SK-N-SH treated with all-trans-retinoic acid at 6 μM for 48 hours (cell line): ENCODE measurements around the gene ADAT3.

ENCODE experiments used
- ATAC-seq: fragments of 200-7000 bp; cut with Tn5 transposase; 3 replicates; pipeline ENCODE4 v1.9.1; 2020; ENCODE audit warnings: mild to moderate bottlenecking, moderate library complexity
- ARNTL ChIP-seq: fragments of 450-650 bp; formaldehyde crosslinking; IDR thresholded peaks from 2 replicates; pipeline ENCODE4 v1.5.0; 2020; ENCODE audit warnings: low read depth, mild to moderate bottlenecking, moderate library complexity, borderline replicate concordance
- BACH2 ChIP-seq: fragments of 250-450 bp; sonication (Bioruptor Pico); IDR thresholded peaks from 2 replicates; pipeline ENCODE4 v1.9.0; 2021; ENCODE audit warnings: mild to moderate bottlenecking, borderline replicate concordance
- CSDC2 ChIP-seq: fragments of 250-450 bp; sonication (Bioruptor Pico); IDR thresholded peaks from 2 replicates; pipeline ENCODE4 v1.5.0; 2020; ENCODE audit warnings: mild to moderate bottlenecking, moderate library complexity
- CSRNP3 ChIP-seq: fragments of 250-450 bp; sonication (Bioruptor Pico); IDR thresholded peaks from 2 replicates; pipeline ENCODE4 v1.5.1; 2021; ENCODE audit warnings: mild to moderate bottlenecking, moderate library complexity
- ESRRG ChIP-seq: fragments of 250-450 bp; sonication (Bioruptor Pico); IDR thresholded peaks from 2 replicates; pipeline ENCODE4 v1.6.1; 2021; ENCODE audit warnings: mild to moderate bottlenecking
- GLIS3 ChIP-seq: fragments of 250-450 bp; sonication (Bioruptor Pico); IDR thresholded peaks from 2 replicates; pipeline ENCODE4 v1.5.0; 2020; ENCODE audit warnings: mild to moderate bottlenecking, moderate library complexity
- ISL1 ChIP-seq: fragments of 250-450 bp; sonication (Bioruptor Pico); IDR thresholded peaks from 2 replicates; pipeline ENCODE4 v2.1.2; 2022; ENCODE audit warnings: mild to moderate bottlenecking, moderate library complexity
- OSR1 ChIP-seq: fragments of 250-450 bp; sonication (Bioruptor Pico); IDR thresholded peaks from 2 replicates; pipeline ENCODE4 v1.8.0; 2022; ENCODE audit warnings: moderate library complexity, mild to moderate bottlenecking, inconsistent platforms
- PPARA ChIP-seq: fragments of 250-450 bp; sonication (Bioruptor Pico); IDR thresholded peaks from 2 replicates; pipeline ENCODE4 v1.5.0; 2020; ENCODE audit warnings: mild to moderate bottlenecking, borderline replicate concordance
- RARB ChIP-seq: fragments of 250-450 bp; sonication (Bioruptor Pico); IDR thresholded peaks from 2 replicates; pipeline ENCODE4 v1.8.0; 2021; ENCODE audit warnings: mild to moderate bottlenecking, moderate library complexity
- SNAI2 ChIP-seq: fragments of 250-450 bp; sonication (Bioruptor Pico); IDR thresholded peaks from 2 replicates; pipeline ENCODE4 v1.5.0; 2020; ENCODE audit warnings: mild to moderate bottlenecking, moderate library complexity
- TOX ChIP-seq: fragments of 250-450 bp; sonication (Bioruptor Pico); IDR thresholded peaks from 2 replicates; pipeline ENCODE4 v1.8.0; 2021; ENCODE audit warnings: mild to moderate bottlenecking, moderate library complexity, borderline replicate concordance
- TSHZ2 ChIP-seq: fragments of 250-450 bp; sonication (Bioruptor Pico); IDR thresholded peaks from 2 replicates; pipeline ENCODE4 v1.5.0; 2020; ENCODE audit warnings: mild to moderate bottlenecking, moderate library complexity
- ZC3H10 ChIP-seq: fragments of 250-450 bp; sonication (Bioruptor Pico); IDR thresholded peaks from 2 replicates; pipeline ENCODE4 v1.5.1; 2021; ENCODE audit warnings: mild to moderate bottlenecking, moderate library complexity
- ZFP3 ChIP-seq: fragments of 250-450 bp; sonication (Bioruptor Pico); IDR thresholded peaks from 2 replicates; pipeline ENCODE4 v1.5.0; 2020; ENCODE audit warnings: mild to moderate bottlenecking, moderate library complexity
- ZFP30 ChIP-seq: fragments of 450-650 bp; formaldehyde crosslinking; IDR thresholded peaks from 2 replicates; pipeline ENCODE4 v1.5.0; 2022; ENCODE audit warnings: mild to moderate bottlenecking, moderate library complexity
- ZNF565 ChIP-seq: fragments of 450-650 bp; formaldehyde crosslinking; conservative IDR thresholded peaks from 2 replicates; pipeline ENCODE4 v1.5.0; 2020; ENCODE audit warnings: low read depth, mild to moderate bottlenecking, moderate library complexity
- ZNF70 ChIP-seq: fragments of 450-650 bp; formaldehyde crosslinking; IDR thresholded peaks from 2 replicates; pipeline ENCODE4 v1.5.0; 2020; ENCODE audit warnings: mild to moderate bottlenecking, moderate library complexity
- ZNF8 ChIP-seq: fragments of 450-650 bp; formaldehyde crosslinking; IDR thresholded peaks from 2 replicates; pipeline ENCODE4 v1.5.0; 2020; ENCODE audit warnings: mild to moderate bottlenecking, moderate library complexity
- TF ChIP-seq, protein P1 (sequence below): fragments of 250-450 bp; sonication (Bioruptor Pico); IDR thresholded peaks from 2 replicates; pipeline ENCODE4 v1.5.1; 2020; ENCODE audit warnings: low read depth, mild to moderate bottlenecking, moderate library complexity

The ADAT3 gene

GRCh38 chr19:1941146-1942077 lies 36.2 kb downstream of the ADAT3 start, which contains the start of gene CSNK1G2:
CSNK1G2 (plus strand) TSS chr19:1941172; CDS start chr19:1969773, 28,601 bp downstream.
- TF ChIP-seq ZNF565 (CRISPR knock-in tag), result no peak
- TF ChIP-seq, protein P1, sequence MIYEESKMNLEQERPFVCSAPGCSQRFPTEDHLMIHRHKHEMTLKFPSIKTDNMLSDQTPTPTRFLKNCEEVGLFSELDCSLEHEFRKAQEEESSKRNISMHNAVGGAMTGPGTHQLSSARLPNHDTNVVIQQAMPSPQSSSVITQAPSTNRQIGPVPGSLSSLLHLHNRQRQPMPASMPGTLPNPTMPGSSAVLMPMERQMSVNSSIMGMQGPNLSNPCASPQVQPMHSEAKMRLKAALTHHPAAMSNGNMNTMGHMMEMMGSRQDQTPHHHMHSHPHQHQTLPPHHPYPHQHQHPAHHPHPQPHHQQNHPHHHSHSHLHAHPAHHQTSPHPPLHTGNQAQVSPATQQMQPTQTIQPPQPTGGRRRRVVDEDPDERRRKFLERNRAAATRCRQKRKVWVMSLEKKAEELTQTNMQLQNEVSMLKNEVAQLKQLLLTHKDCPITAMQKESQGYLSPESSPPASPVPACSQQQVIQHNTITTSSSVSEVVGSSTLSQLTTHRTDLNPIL (CRISPR knock-in tag), result no peak
- no peak for TF ChIP-seq ARNTL (CRISPR knock-in tag)
- TF ChIP-seq ESRRG (CRISPR knock-in tag), result no peak
- TF ChIP-seq ZC3H10, result no peak
- no peak for TF ChIP-seq SNAI2 (CRISPR knock-in tag)
- no peak for TF ChIP-seq RARB (CRISPR knock-in tag)
- no peak for TF ChIP-seq ZFP30 (CRISPR knock-in tag)
- TF ChIP-seq ISL1 (CRISPR knock-in tag), result no peak
- no peak for TF ChIP-seq ZNF70
- TF ChIP-seq CSRNP3 (CRISPR knock-in tag), result no peak
- no peak for TF ChIP-seq CSDC2 (CRISPR knock-in tag)
- no peak for TF ChIP-seq OSR1 (CRISPR knock-in tag)
- TF ChIP-seq TSHZ2, result no peak
- TF ChIP-seq, all 23 proteins: peak for 0
- ATAC-seq, result peak; percentile 1; the same call in 1 of the 3 replicates

DNA sequence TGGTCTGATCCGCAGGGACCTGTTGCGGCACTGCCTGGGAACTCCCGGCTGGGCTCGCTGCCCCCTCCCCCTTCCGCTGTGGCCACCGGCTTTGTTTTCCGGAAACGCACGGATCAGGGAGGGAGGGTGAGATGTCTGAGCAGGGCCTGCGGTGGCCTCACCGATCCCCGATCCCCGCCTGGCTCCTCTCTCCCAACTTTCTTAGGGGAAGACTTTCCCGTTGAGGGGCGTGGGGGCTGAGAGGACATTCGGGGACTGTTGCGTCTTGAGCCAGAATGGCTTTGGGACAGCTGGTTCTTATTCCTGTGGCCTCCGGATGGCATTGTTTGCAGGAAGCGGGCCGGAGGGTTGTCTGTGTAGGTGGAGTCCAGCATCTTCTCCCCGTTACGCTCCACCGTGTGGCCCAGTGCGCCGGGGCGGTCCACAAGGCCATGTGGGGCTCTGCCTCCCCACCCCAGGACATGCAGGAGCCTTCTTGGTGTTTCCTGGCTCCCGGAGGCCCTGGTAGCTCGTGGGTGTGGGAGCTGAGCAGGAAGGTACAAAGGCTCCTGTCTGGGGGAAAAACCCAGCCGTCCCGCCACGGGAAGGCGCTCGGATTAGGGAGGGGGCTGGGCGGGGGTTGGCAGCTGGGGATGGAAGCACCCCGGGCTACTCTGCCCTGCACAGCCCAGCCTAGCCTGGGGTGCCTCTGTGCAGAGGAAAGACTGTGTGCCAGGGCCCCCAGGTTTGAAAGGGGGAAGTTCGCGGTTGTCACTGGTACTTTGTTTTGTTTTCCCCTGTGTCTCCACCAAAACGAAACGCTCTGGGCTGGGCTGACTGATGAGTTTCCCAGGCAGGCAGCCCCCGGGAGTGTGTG lies 37.1 kb downstream of the ADAT3 start:
- ATAC-seq, result peak; percentile 80
- TF ChIP-seq SNAI2 (CRISPR knock-in tag), result no peak
- no peak for TF ChIP-seq BACH2 (CRISPR knock-in tag)
- no peak for TF ChIP-seq ZFP30 (CRISPR knock-in tag)
- no peak for TF ChIP-seq GLIS3
- no peak for TF ChIP-seq ZFP3
- TF ChIP-seq RARB (CRISPR knock-in tag), result no peak
- no peak for TF ChIP-seq ZNF8 (CRISPR knock-in tag)
- TF ChIP-seq ZC3H10, result no peak

- TF ChIP-seq ZNF565 (CRISPR knock-in tag) (no peak), TSHZ2 (no peak), TOX (CRISPR knock-in tag) (no peak), RARB (CRISPR knock-in tag) (no peak), CSRNP3 (CRISPR knock-in tag) (no peak), ZFP30 (CRISPR knock-in tag) (no peak), PPARA (CRISPR knock-in tag) (no peak), ZFP3 (no peak), CSDC2 (CRISPR knock-in tag) (no peak), ISL1 (CRISPR knock-in tag) (no peak), GLIS3 (no peak)
- TF ChIP-seq, protein P1 (CRISPR knock-in tag), result no peak
- ATAC-seq, result no peak; the same call in 2 of the 3 replicates
Observed at GRCh38 chr19:1942934-1943555, 37.8 kb downstream of the ADAT3 start.
